ENCODE results near the gene PODN. TPM values are rescaled to one million over a fixed set of nuclear protein-coding genes. Genes with fewer than 3 reads are reported as not detected.

PODN gene
- total RNA-seq, 1 donor = 0.63 TPM

DNA sequence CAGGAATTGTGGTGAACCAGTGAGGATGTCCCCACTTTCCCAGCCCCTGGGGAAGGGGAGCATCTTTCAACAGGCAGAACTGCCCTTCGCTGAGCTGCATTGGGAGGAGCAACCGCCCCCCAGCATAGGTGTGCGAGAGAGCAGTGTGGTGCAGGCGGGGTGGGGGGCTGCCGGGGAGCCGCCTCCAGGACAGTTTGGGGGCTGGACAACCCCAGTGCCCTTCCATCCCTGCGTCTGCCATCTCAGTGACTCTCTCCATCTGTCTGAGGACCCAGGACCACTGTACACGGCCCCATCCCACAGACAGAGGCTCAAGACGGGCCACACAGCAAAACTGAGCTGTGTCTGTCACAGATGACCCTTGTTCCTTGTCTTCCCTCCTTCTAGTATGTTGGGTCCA lies 14.2 kb downstream of the PODN start:
- Histone ChIP-seq H3K27me3 (ENCODE audit: insufficient read depth, low read length) (no peaks in the 10 kb centered on the region), H3K9me3 (ENCODE audit: low read depth, low read length) (no peaks in the 10 kb centered on the region), H3K4me1 (ENCODE audit: insufficient read depth, low read length) (no peaks in the 10 kb centered on the region), H3K4me3 (ENCODE audit: low read length) (no peak overlapping the region)

- Histone ChIP-seq H3K9me3 (ENCODE audit: low read depth, low read length) (no peaks in the 10 kb centered on the region), H3K4me3 (ENCODE audit: low read length) (no peak overlapping the region), H3K4me1 (ENCODE audit: insufficient read depth, low read length) (no peaks in the 10 kb centered on the region), H3K27me3 (ENCODE audit: insufficient read depth, low read length) (no peaks in the 10 kb centered on the region)
Measured at GRCh38 chr1:53076721-53077598, 14.9 kb downstream of the PODN start.

- Histone ChIP-seq H3K9me3 (ENCODE audit: low read depth, low read length) (no peaks in the 10 kb centered on the region), H3K4me1 (ENCODE audit: insufficient read depth, low read length) (no peaks in the 10 kb centered on the region), H3K4me3 (ENCODE audit: low read length) (no peak overlapping the region), H3K27me3 (ENCODE audit: insufficient read depth, low read length) (no peaks in the 10 kb centered on the region)
Measured at GRCh38 chr1:53077599-53077965, 15.6 kb downstream of the PODN start.

DNA sequence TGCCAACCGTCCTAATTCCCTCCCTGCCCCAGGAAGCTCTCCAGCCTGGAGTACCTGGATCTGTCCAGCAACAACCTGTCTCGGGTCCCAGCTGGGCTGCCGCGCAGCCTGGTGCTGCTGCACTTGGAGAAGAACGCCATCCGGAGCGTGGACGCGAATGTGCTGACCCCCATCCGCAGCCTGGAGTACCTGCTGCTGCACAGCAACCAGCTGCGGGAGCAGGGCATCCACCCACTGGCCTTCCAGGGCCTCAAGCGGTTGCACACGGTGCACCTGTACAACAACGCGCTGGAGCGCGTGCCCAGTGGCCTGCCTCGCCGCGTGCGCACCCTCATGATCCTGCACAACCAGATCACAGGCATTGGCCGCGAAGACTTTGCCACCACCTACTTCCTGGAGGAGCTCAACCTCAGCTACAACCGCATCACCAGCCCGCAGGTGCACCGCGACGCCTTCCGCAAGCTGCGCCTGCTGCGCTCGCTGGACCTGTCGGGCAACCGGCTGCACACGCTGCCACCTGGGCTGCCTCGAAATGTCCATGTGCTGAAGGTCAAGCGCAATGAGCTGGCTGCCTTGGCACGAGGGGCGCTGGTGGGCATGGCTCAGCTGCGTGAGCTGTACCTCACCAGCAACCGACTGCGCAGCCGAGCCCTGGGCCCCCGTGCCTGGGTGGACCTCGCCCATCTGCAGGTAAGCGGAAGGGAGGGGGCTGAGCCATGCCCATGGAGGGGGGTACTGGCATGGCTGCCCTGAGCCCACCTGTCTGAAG lies 16.5 kb downstream of the PODN start:
- no peak overlapping the region for H3K4me3 ChIP-seq (ENCODE audit: low read length)

DNA sequence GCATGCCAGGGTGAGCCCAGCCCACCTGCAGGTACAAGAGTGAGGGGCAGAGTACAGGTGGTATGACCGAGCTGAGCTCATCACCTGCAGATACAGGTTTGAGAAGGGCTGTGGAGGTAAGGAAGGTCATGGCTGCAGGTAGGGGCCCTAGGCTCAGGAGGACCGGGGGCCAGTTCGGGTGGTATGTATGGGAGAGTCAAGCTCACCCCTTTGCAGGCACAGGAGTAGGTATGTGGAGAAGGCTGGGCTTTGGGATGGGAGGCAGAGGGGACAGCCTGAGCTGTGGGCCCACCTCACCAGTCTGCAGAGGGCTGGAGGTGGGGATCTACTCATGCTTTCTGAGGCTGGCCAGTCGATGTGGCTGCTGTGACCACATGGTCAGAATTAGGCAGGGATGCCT lies 17.2 kb downstream of the PODN start:
- Histone ChIP-seq H3K4me3 (ENCODE audit: low read length) (no peak overlapping the region), H3K27me3 (ENCODE audit: insufficient read depth, low read length) (no peaks in the 10 kb centered on the region), H3K9me3 (ENCODE audit: low read depth, low read length) (no peaks in the 10 kb centered on the region), H3K4me1 (ENCODE audit: insufficient read depth, low read length) (no peaks in the 10 kb centered on the region)

More for the DNA sequence above, 16.5 kb downstream of the PODN start:
- Histone ChIP-seq H3K27me3 (ENCODE audit: insufficient read depth, low read length) (no peaks in the 10 kb centered on the region), H3K9me3 (ENCODE audit: low read depth, low read length) (no peaks in the 10 kb centered on the region), H3K4me1 (ENCODE audit: insufficient read depth, low read length) (no peaks in the 10 kb centered on the region)

- no peaks in the 10 kb centered on the region for H3K4me1 ChIP-seq (ENCODE audit: insufficient read depth, low read length)
- no peak overlapping the region for H3K4me3 ChIP-seq (ENCODE audit: low read length)
- no peaks in the 10 kb centered on the region for H3K9me3 ChIP-seq (ENCODE audit: low read depth, low read length)
- no peaks in the 10 kb centered on the region for H3K27me3 ChIP-seq (ENCODE audit: insufficient read depth, low read length)
Measured at GRCh38 chr1:53080041-53080440, 18.0 kb downstream of the PODN start.

GRCh38 chr1:53080769-53081168 lies 18.8 kb downstream of the PODN start:
- H3K4me1 ChIP-seq (ENCODE audit: insufficient read depth, low read length) = no peaks in the 10 kb centered on the region
- H3K27me3 ChIP-seq (ENCODE audit: insufficient read depth, low read length) = no peaks in the 10 kb centered on the region
- no peak overlapping the region for H3K4me3 ChIP-seq (ENCODE audit: low read length)
- H3K9me3 ChIP-seq (ENCODE audit: low read depth, low read length) = no peaks in the 10 kb centered on the region

- no peaks in the 10 kb centered on the region for H3K4me1 ChIP-seq (ENCODE audit: insufficient read depth, low read length)
- no peaks in the 10 kb centered on the region for H3K9me3 ChIP-seq (ENCODE audit: low read depth, low read length)
- no peak overlapping the region for H3K4me3 ChIP-seq (ENCODE audit: low read length)
- no peaks in the 10 kb centered on the region for H3K27me3 ChIP-seq (ENCODE audit: insufficient read depth, low read length)
Measured at GRCh38 chr1:53081384-53082066, 19.5 kb downstream of the PODN start.

DNA sequence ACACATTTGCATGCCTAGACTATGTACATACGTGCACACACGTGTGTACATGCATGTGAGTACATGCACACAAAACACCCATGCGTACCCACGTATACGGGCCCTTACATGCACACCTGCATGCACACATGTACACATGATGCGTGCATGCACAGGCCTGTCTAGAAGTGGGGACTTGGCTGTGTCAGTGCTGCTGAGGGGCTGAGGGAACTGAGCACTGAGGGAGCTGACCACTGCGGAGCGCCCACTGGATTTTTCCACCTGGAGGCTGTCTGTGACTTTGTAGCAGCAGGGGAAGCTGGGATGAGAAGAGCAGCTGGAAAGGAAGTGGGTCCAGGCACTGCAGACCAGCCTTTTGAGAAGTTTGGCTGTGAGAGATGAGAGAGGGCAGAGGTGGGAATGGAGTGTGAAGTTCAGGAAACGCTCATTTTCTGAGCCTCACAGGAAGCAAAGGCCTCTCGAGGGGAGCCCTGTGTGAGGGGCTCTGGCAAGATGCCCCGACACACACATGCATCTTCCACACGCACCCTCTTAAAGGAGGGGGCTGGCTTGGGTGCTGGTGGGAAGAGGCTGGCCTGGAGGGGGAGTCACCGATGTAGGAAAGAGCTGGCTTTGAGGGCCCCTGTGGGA lies 20.9 kb downstream of the PODN start:
- H3K9me3 ChIP-seq (ENCODE audit: low read depth, low read length) = no peaks in the 10 kb centered on the region
- no peak overlapping the region for H3K4me3 ChIP-seq (ENCODE audit: low read length)
- no peaks in the 10 kb centered on the region for H3K4me1 ChIP-seq (ENCODE audit: insufficient read depth, low read length)
- no peaks in the 10 kb centered on the region for H3K27me3 ChIP-seq (ENCODE audit: insufficient read depth, low read length)

- Histone ChIP-seq H3K27me3 (ENCODE audit: insufficient read depth, low read length) (no peaks in the 10 kb centered on the region), H3K4me3 (ENCODE audit: low read length) (no peak overlapping the region), H3K9me3 (ENCODE audit: low read depth, low read length) (no peaks in the 10 kb centered on the region), H3K4me1 (ENCODE audit: insufficient read depth, low read length) (no peaks in the 10 kb centered on the region)
Measured at GRCh38 chr1:53083636-53084588, 21.9 kb downstream of the PODN start.

DNA sequence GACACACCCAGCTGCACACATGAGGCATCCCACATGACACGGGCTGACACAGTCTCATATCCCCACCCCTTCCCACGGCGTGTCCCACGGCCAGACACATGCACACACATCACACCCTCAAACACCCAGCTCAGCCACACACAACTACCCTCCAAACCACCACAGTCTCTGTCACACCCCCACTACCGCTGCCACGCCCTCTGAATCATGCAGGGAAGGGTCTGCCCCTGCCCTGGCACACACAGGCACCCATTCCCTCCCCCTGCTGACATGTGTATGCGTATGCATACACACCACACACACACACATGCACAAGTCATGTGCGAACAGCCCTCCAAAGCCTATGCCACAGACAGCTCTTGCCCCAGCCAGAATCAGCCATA lies 22.6 kb downstream of the PODN start:
- Histone ChIP-seq H3K9me3 (ENCODE audit: low read depth, low read length) (no peaks in the 10 kb centered on the region), H3K4me3 (ENCODE audit: low read length) (no peak overlapping the region), H3K27me3 (ENCODE audit: insufficient read depth, low read length) (no peaks in the 10 kb centered on the region), H3K4me1 (ENCODE audit: insufficient read depth, low read length) (no peaks in the 10 kb centered on the region)

DNA sequence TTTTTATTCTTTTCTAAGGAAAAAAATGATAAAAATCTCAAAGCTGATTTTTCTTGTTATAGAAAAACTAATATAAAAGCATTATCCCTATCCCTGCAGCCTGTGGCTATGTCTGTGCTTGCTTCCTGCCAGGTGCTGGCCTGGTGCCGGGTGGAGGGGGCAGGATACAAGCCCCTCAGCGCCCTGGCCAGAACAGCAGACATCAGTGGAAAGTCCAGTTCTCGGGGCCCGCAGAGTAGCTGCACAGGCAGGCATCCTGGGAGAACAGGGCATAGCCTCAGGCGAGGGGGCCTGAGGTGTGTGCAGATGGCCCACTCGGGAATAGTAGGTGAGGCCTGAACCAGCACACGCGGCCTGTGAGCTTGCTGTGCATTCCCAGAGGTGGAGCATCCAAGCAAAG lies 23.4 kb downstream of the PODN start:
- Histone ChIP-seq H3K4me1 (ENCODE audit: insufficient read depth, low read length) (no peaks in the 10 kb centered on the region), H3K4me3 (ENCODE audit: low read length) (no peak overlapping the region), H3K9me3 (ENCODE audit: low read depth, low read length) (no peaks in the 10 kb centered on the region), H3K27me3 (ENCODE audit: insufficient read depth, low read length) (no peaks in the 10 kb centered on the region)

DNA sequence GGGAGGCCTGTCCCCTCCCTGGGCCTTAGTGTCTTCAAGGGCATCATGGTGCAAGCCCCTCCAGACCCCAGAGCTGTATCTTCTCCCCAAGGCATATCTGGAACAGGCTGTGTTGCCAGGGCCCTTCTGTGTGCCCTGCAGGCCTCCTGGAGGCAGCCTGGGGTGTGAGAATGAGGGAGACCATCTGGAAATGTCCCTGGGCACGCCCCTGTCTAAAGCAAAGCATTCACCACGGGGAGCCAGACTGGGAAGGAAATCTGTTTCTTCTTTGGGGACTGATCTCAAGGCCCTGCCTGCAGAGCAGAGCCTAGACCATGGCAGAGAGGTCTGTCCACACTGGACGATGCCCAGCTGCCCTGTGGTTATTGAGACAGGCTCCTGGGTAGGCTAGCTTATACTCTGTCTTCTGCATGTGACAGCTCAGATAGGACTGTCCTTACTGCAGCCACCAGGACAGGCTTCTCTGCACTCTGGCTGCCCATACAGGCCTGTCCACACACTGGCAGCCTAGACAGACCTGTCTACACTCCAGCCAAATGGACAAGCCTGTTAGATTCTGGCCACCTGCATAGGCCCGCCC lies 24.6 kb downstream of the PODN start:
- Histone ChIP-seq H3K9me3 (ENCODE audit: low read depth, low read length) (no peaks in the 10 kb centered on the region), H3K4me1 (ENCODE audit: insufficient read depth, low read length) (no peaks in the 10 kb centered on the region), H3K4me3 (ENCODE audit: low read length) (no peak overlapping the region), H3K27me3 (ENCODE audit: insufficient read depth, low read length) (no peaks in the 10 kb centered on the region)

Data from mononuclear cell (primary cell).